CD4-positive, alpha-beta T cell (primary cell): Measurements from ENCODE around the gene MANEAL. TPM values are rescaled to one million over a fixed set of nuclear protein-coding genes. Genes with fewer than 3 reads are reported as not detected.

Experiments used
- ATAC-seq: fragments of 200-7000 bp; cut with Tn5 transposase; one replicate; pipeline ENCODE4 v1.10.0; 2022; ENCODE audit warnings: mild to moderate bottlenecking; ENCODE audit not compliant: poor library complexity
- CTCF ChIA-PET: fragments of 350-600 bp; sonication (Branson Sonifier 250); formaldehyde crosslinking; loops from one replicate; lab custom pipeline; 2021; ENCODE audit warnings: antibody characterized with exemption, inconsistent platforms; lab: Charles Lee
- POLR2A ChIA-PET: fragments of 350-600 bp; sonication (Branson Sonifier 250); formaldehyde crosslinking; loops from one replicate; lab custom pipeline; 2021; ENCODE audit warnings: antibody characterized with exemption, inconsistent platforms; lab: Charles Lee
- DNase-seq, 14 experiments: peaks; one replicate each; pipeline ENCODE4 v3.0.0-alpha.2; 2013 to 2020; ENCODE audit warnings: mixed read lengths in 2 of 14
- H3K27ac ChIP-seq, 2 donors: one replicate each; pipeline versions ENCODE4 v1.5.1 to v1.7.0; 2013; ENCODE audit warnings: low read length in 2 of 2, low read depth in 1 of 2, mild to moderate bottlenecking in 1 of 2
- H3K27me3 ChIP-seq, 2 experiments: 1 replicate in 1 of 2; 2 replicates in 1 of 2; pipeline versions ENCODE4 v1.6.1 to v1.7.0; 2013; ENCODE audit warnings: low read length in 2 of 2, control low read depth in 1 of 2, mild to moderate bottlenecking in 1 of 2, moderate library complexity in 1 of 2; ENCODE audit not compliant: insufficient read depth in 2 of 2, control insufficient read depth in 1 of 2
- H3K36me3 ChIP-seq: one replicate; pipeline ENCODE4 v1.6.1; 2013; ENCODE audit warnings: low read length, control low read depth; ENCODE audit not compliant: insufficient read depth
- H3K4me1 ChIP-seq: one replicate; pipeline ENCODE4 v1.6.1; 2013; ENCODE audit warnings: low read length, control low read depth; ENCODE audit not compliant: insufficient read depth
- H3K4me3 ChIP-seq: one replicate; pipeline ENCODE4 v1.5.1; 2013; ENCODE audit warnings: mild to moderate bottlenecking, low read length, moderate library complexity
- H3K9me3 ChIP-seq, 2 experiments: 1 replicate in 1 of 2; 2 replicates in 1 of 2; pipeline versions ENCODE4 v1.6.1 to v1.7.0; 2013; ENCODE audit warnings: low read length in 2 of 2, mild to moderate bottlenecking in 2 of 2, control low read depth in 1 of 2, moderate library complexity in 1 of 2; ENCODE audit not compliant: control insufficient read depth in 1 of 2, insufficient read depth in 1 of 2
- H3K27ac Mint-ChIP-seq: one replicate; pipeline ENCODE4 v1.8.0; 2020; ENCODE audit warnings: mixed read lengths
- H3K27me3 Mint-ChIP-seq: one replicate; pipeline ENCODE4 v1.8.0; 2021; ENCODE audit warnings: mixed read lengths
- H3K36me3 Mint-ChIP-seq: one replicate; pipeline ENCODE4 v1.8.0; 2021; ENCODE audit warnings: low read depth, mixed read lengths
- H3K4me1 Mint-ChIP-seq: one replicate; pipeline ENCODE4 v1.8.0; 2021; ENCODE audit warnings: low read depth, mixed read lengths
- H3K4me3 Mint-ChIP-seq: one replicate; pipeline ENCODE4 v1.8.0; 2020; ENCODE audit warnings: mild to moderate bottlenecking, mixed read lengths
- H3K9me3 Mint-ChIP-seq: one replicate; pipeline ENCODE4 v1.8.0; 2020; ENCODE audit warnings: mixed read lengths
- intact Hi-C, 2 experiments: fragments of 100-400 bp; cut with DNase I in 1 of 2; cut with micrococcal nuclease in 1 of 2; formaldehyde crosslinking; loops; one replicate each; pipeline versions ENCODE4 v1.15.1 to v1.9.0; 2023 to 2025; cut with DNase I, micrococcal nuclease
- total RNA-seq, 174 experiments: library from RNA in 2 of 174; stranded (reverse) in 2 of 174; gene quantifications; one replicate each; pipeline ENCODE4 v1.2.3 and lab custom pipeline; 2021 to 2026
- TF ChIP-seq, protein P1 (sequence below): fragments of 200-600 bp; IDR thresholded peaks from one replicate; pipeline ENCODE4 v1.8.0; 2022; ENCODE audit warnings: antibody characterized with exemption, mild to moderate bottlenecking

The MANEAL gene
- total RNA-seq, 2 experiments from 2014 or later = 0.33 to 0.53 TPM

- Mint-ChIP-seq H3K27ac (no peak overlapping the region), H3K4me3 (no peak overlapping the region), H3K27me3 (no peaks in the 10 kb centered on the region), H3K4me1 (peaks cover 58% of the 10 kb centered on the region), H3K9me3 (no peaks in the 10 kb centered on the region), H3K36me3 (peaks cover 55% of the 10 kb centered on the region)
- peaks cover 32% of the 10 kb centered on the region for H3K36me3 ChIP-seq
- H3K9me3 ChIP-seq = no peaks in the 10 kb centered on the region
- ATAC-seq (no peak), DNase-seq (no peak)
- TF ChIP-seq, protein P1, sequence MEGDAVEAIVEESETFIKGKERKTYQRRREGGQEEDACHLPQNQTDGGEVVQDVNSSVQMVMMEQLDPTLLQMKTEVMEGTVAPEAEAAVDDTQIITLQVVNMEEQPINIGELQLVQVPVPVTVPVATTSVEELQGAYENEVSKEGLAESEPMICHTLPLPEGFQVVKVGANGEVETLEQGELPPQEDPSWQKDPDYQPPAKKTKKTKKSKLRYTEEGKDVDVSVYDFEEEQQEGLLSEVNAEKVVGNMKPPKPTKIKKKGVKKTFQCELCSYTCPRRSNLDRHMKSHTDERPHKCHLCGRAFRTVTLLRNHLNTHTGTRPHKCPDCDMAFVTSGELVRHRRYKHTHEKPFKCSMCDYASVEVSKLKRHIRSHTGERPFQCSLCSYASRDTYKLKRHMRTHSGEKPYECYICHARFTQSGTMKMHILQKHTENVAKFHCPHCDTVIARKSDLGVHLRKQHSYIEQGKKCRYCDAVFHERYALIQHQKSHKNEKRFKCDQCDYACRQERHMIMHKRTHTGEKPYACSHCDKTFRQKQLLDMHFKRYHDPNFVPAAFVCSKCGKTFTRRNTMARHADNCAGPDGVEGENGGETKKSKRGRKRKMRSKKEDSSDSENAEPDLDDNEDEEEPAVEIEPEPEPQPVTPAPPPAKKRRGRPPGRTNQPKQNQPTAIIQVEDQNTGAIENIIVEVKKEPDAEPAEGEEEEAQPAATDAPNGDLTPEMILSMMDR = no peak
- no peak overlapping the region for H3K4me3 ChIP-seq
- intact Hi-C loops = no loop called here
- ChIA-PET CTCF (interaction anchor here (1.5 kb wide), 1 partner anchor 10 kb away, joined by 3 read pairs; no protein-coding TSS in a partner anchor), POLR2A (interaction anchor here (2.5 kb wide), 1 partner anchor 10 kb away, joined by 9 read pairs; the partner anchor contains the start of gene MTF1)
- H3K27me3 ChIP-seq = no peaks in the 10 kb centered on the region
- H3K27ac ChIP-seq = no peak overlapping the region
- H3K4me1 ChIP-seq = peaks cover 27% of the 10 kb centered on the region
Measured at GRCh38 chr1:37849480-37849879, 55.8 kb downstream of the MANEAL start.

- H3K27me3 Mint-ChIP-seq = no peaks in the 10 kb centered on the region
Measured at GRCh38 chr1:37850352-37850955, 56.8 kb downstream of the MANEAL start.

More at GRCh38 chr1:37850352-37850955, 56.8 kb downstream of the MANEAL start:
- H3K27me3 ChIP-seq = no peaks in the 10 kb centered on the region
- POLR2A ChIA-PET = interaction anchor here (0.6 to 2.5 kb wide), 2 partner anchors 9 to 33 kb away, joined by 4 to 9 read pairs; partner anchors contain the start of gene MTF1
- Mint-ChIP-seq H3K36me3 (peaks cover 52% of the 10 kb centered on the region), H3K4me1 (peaks cover 57% of the 10 kb centered on the region), H3K27ac (no peak overlapping the region), H3K9me3 (no peaks in the 10 kb centered on the region), H3K4me3 (no peak overlapping the region)
- TF ChIP-seq, protein P1 = no peak
- no peak overlapping the region for H3K27ac ChIP-seq
- ATAC-seq (no peak), DNase-seq (no peak)
- H3K4me1 ChIP-seq = peaks cover 27% of the 10 kb centered on the region
- H3K9me3 ChIP-seq = no peaks in the 10 kb centered on the region
- H3K36me3 ChIP-seq = peaks cover 37% of the 10 kb centered on the region
- H3K4me3 ChIP-seq = no peak overlapping the region
- intact Hi-C loops = no loop called here
- CTCF ChIA-PET = interaction anchor here (0.6 to 1.5 kb wide), 2 partner anchors 10 to 62 kb away, joined by 3 read pairs; no protein-coding TSS in a partner anchor

Other genes with a start within 250 kb of the MANEAL start
- 10 to 100 TPM; 57.9 to 64.7 TPM for gene SNIP1, start 239.6 kb upstream of the MANEAL start, total RNA-seq
- gene DNALI1, start 236.9 kb upstream of the MANEAL start, total RNA-seq = not detected
- 10 to 100 TPM; 43.4 to 44.5 TPM for gene GNL2, start 197.9 kb upstream of the MANEAL start, total RNA-seq
- not detected for gene RSPO1, start 159.0 kb upstream of the MANEAL start, total RNA-seq
- gene CDCA8, start 101.3 kb upstream of the MANEAL start, total RNA-seq = under 1 TPM; 0.25 to 0.36 TPM
- not detected for gene EPHA10, start 28.7 kb upstream of the MANEAL start, total RNA-seq
- gene C1orf122, start 13.9 kb downstream of the MANEAL start, total RNA-seq = 10 to 100 TPM; 10.9 to 13.2 TPM
- 10 to 100 TPM; 31.1 to 31.2 TPM for gene YRDC, start 14.4 kb downstream of the MANEAL start, total RNA-seq
- gene MTF1, start 65.7 kb downstream of the MANEAL start, total RNA-seq = 10 to 100 TPM; 28.1 to 31.2 TPM
- gene INPP5B, start 153.2 kb downstream of the MANEAL start, total RNA-seq = 10 to 100 TPM; 11.7 to 12.7 TPM
- 10 to 100 TPM; 40.5 to 42.5 TPM for gene SF3A3, start 196.2 kb downstream of the MANEAL start, total RNA-seq
- gene FHL3, start 211.7 kb downstream of the MANEAL start, total RNA-seq = 1 to 10 TPM; 3.4 to 3.7 TPM
- gene UTP11, start 218.9 kb downstream of the MANEAL start, total RNA-seq = 1 to 10 TPM; 8.7 to 9.4 TPM